Caco-2 (cell line): ENCODE data around the gene PARP12. TPM values are rescaled to one million over a fixed set of nuclear protein-coding genes. Genes with fewer than 3 reads are reported as not detected.

Experiments used
- BruUV-seq: library from RNA; stranded (reverse); fragments of 400-500 nt; replicated peaks from 2 replicates; lab custom pipeline; 2021; lab: Mats Ljungman, UMichigan
- CTCF ChIA-PET: fragments of 300-600 bp; sonication (Branson Sonifier 250); formaldehyde crosslinking; loops from one replicate; lab custom pipeline; 2022; ENCODE audit warnings: antibody characterized with exemption; lab: Charles Lee
- POLR2A ChIA-PET: fragments of 300-600 bp; sonication (Branson Sonifier 250); formaldehyde crosslinking; loops from one replicate; lab custom pipeline; 2022; ENCODE audit warnings: antibody characterized with exemption; lab: Charles Lee
- DNase-seq, 2 experiments: peaks; one replicate each; pipeline versions ENCODE4 v3.0.0 to v3.0.0-alpha.2; 2020 to 2022
- H3K27me3 ChIP-seq: replicated peaks from 2 replicates; pipeline ENCODE4 v1.6.0; 2011; ENCODE audit warnings: low read length; ENCODE audit not compliant: control insufficient read depth, insufficient read depth
- H3K36me3 ChIP-seq: 2 replicates; pipeline ENCODE4 v1.5.1; 2011; ENCODE audit warnings: low read length; ENCODE audit not compliant: control insufficient read depth, insufficient read depth
- H3K4me1 ChIP-seq: fragments of 250-450 bp; sonication (Bioruptor Pico); 2 replicates; pipeline ENCODE4 v1.5.1; 2020; ENCODE audit warnings: mild to moderate bottlenecking
- H3K4me3 ChIP-seq: 2 replicates; pipeline ENCODE4 v1.5.1; 2011; ENCODE audit warnings: low read depth, mild to moderate bottlenecking, control low read depth, low read length
- H3K9me3 ChIP-seq: fragments of 250-450 bp; sonication (Bioruptor Pico); 2 replicates; pipeline ENCODE4 v1.5.1; 2020; ENCODE audit warnings: mild to moderate bottlenecking, moderate library complexity
- H3K27ac Mint-ChIP-seq: one replicate; pipeline ENCODE4 v1.8.0; 2022; ENCODE audit warnings: mixed read lengths; ENCODE audit not compliant: unreplicated experiment
- H3K27me3 Mint-ChIP-seq: one replicate; pipeline ENCODE4 v1.8.0; 2022; ENCODE audit warnings: mixed read lengths; ENCODE audit not compliant: insufficient read depth, unreplicated experiment
- H3K36me3 Mint-ChIP-seq: one replicate; pipeline ENCODE4 v1.8.0; 2022; ENCODE audit warnings: mild to moderate bottlenecking, mixed read lengths; ENCODE audit not compliant: insufficient read depth, unreplicated experiment
- H3K4me1 Mint-ChIP-seq: one replicate; pipeline ENCODE4 v1.8.0; 2022; ENCODE audit warnings: low read depth, mixed read lengths; ENCODE audit not compliant: unreplicated experiment
- H3K4me3 Mint-ChIP-seq: one replicate; pipeline ENCODE4 v1.8.0; 2022; ENCODE audit warnings: mild to moderate bottlenecking, moderate library complexity, mixed read lengths; ENCODE audit not compliant: unreplicated experiment
- H3K9me3 Mint-ChIP-seq: one replicate; pipeline ENCODE4 v1.8.0; 2022; ENCODE audit warnings: mixed read lengths; ENCODE audit not compliant: unreplicated experiment
- CTCF ChIP-seq, 2 experiments: fragments of 200-600 bp in 1 of 2; IDR thresholded peaks; 1 replicate in 1 of 2; 2 replicates in 1 of 2; pipeline versions ENCODE4 v1.5.1 to v1.8.0; 2011 to 2022; ENCODE audit warnings: antibody characterized with exemption in 1 of 2, control low read depth in 1 of 2, inconsistent platforms in 1 of 2, low read depth in 1 of 2, low read length in 1 of 2, mild to moderate bottlenecking in 1 of 2, moderate library complexity in 1 of 2; ENCODE audit not compliant: insufficient read depth in 1 of 2, severe bottlenecking in 1 of 2, unreplicated experiment in 1 of 2
- intact Hi-C: fragments of 100-400 bp; cut with micrococcal nuclease; formaldehyde crosslinking; loops from one replicate; pipeline ENCODE4 v1.10.0; 2022; ENCODE audit not compliant: unreplicated experiment
- total RNA-seq: library from RNA; stranded (reverse); gene quantifications from 2 replicates; pipeline ENCODE4 v1.2.3, GENCODE V29; 2022

PARP12 gene
- total RNA-seq, 1 experiment from 2014 or later: 20.2 TPM

DNA sequence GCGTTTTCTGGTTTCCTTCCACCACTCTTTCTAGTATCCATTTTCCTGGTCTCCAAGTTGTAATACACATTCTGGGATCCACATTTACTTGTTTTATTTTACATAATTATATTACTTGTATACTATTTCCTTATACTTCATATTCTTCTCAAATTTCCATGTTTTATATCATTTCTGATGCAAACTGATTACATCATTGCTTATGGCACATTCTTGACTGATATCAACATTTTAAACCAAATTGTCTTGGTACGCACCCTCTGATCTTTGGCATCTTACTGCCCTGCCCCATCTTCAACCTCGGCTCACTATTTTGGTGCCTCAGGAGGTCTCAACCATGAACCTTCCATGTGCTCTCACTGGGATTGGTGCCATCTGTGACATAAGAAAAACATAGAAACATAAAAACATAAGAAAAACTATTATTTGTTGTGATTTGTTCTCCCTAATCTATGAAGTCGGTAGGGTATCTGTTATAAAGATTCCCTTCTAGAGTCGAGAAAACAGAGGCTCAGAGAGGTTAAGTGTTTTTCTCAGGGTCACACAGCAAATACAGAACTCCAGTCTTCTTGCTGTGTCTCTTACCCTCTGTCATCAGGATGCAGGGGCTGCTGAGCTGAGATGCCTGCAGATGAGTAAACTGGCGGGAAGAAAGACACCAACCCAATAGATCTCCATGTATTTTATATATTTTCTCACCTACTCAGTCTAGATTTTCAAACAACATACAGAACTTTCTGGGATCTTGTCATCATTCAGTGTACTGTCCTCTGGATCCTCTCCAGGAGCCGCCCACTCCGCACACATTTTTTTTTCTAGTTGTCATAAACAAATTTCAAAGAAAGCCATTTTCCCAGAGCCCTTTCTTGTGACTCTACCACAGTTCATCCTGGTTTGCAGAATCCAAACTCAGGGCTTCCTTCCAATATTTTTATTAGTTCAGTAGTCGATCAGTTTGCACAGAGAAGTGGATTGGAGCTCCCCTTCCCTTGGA is 79.5 kb downstream of the PARP12 start:
- CTCF ChIA-PET: no interaction called here
- POLR2A ChIA-PET: no interaction called here
- no peaks in the 10 kb centered on the region for H3K9me3 ChIP-seq
- Mint-ChIP-seq H3K27ac (no peak overlapping the region), H3K4me3 (no peak overlapping the region), H3K9me3 (no peaks in the 10 kb centered on the region), H3K4me1 (no peaks in the 10 kb centered on the region), H3K27me3 (peaks cover 21% of the 10 kb centered on the region), H3K36me3 (no peaks in the 10 kb centered on the region)
- no peak for DNase-seq
- BruUV-seq: no TSS peak
- no peaks in the 10 kb centered on the region for H3K36me3 ChIP-seq
- H3K4me3 ChIP-seq: no peak overlapping the region
- TF ChIP-seq CTCF (IDR thresholded peaks at IDR 0.05; ENCODE audit: insufficient read depth in 1 of 2, low read depth in 1 of 2, low read length in 1 of 2, severe bottlenecking in 1 of 2, unreplicated experiment in 1 of 2): no peak
- H3K4me1 ChIP-seq: no peaks in the 10 kb centered on the region
- no peaks in the 10 kb centered on the region for H3K27me3 ChIP-seq
- intact Hi-C loops: no loop called here

DNA sequence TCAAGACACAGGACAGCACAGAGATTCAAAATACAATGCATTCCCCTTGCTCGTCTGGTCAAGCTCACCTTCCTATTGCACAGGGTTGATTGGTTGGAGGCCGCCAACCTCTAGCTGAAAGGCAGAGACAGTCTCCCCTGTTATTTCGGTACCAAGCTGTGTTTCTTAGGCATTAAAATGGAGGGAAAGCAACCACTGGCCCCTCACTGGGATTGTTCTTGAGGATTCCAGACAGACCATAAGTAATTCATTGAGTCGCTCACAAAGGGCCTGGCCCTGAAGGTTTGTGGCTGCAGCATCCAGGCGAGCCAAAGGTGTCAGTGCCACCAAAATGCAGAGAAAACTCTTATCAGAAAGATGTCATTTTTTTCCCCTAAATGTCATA is 81.2 kb downstream of the PARP12 start:
- Mint-ChIP-seq H3K36me3 (no peaks in the 10 kb centered on the region), H3K4me3 (no peak overlapping the region), H3K4me1 (no peaks in the 10 kb centered on the region), H3K9me3 (no peaks in the 10 kb centered on the region), H3K27me3 (peaks cover 21% of the 10 kb centered on the region), H3K27ac (no peak overlapping the region)
- ChIA-PET CTCF (no interaction called here), POLR2A (no interaction called here)
- H3K27me3 ChIP-seq: no peaks in the 10 kb centered on the region
- no peak for TF ChIP-seq CTCF (IDR thresholded peaks at IDR 0.05; ENCODE audit: insufficient read depth in 1 of 2, low read depth in 1 of 2, low read length in 1 of 2, severe bottlenecking in 1 of 2, unreplicated experiment in 1 of 2)
- no peaks in the 10 kb centered on the region for H3K4me1 ChIP-seq
- DNase-seq: peak in 1 of 2 experiments; percentile 11
- intact Hi-C loops: no loop called here
- H3K36me3 ChIP-seq: no peaks in the 10 kb centered on the region
- BruUV-seq: no TSS peak
- no peaks in the 10 kb centered on the region for H3K9me3 ChIP-seq
- H3K4me3 ChIP-seq: no peak overlapping the region

DNA sequence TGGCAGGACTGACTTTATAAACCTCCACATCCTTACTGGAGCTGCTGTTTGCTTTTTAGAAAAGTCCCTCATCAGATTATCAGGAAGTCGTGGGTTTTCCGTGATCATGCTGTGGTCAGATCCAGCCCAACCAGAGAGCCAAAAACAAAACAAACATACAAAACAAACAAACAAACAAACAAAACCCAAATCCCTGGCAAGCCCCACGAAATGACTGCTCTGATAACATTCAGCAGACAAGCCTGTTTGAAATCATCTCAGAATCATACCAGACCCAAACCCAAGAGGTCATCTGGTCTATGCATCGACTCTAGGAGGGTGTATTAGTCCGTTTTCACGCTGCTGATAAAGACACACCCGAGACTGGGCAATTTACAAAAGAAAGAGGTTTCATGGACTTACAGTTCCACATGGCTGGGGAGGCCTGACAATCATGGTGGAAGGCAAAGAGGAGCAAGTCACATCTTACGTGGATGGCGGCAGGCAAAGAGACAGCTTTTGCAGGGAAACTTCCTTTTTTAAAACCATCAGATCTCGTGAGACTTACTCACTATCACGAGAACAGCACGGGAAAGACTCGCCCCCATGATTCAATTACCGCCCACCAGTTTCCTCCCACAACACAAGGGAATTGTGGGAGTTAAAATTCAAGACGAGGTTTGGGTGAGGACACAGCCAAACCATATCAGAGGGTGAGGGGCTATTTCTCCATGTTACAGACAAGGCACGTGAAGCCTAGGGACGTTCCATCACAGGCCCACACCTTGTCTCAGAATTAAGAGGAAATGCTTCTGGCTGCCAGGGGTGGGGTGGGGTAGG is 85.7 kb downstream of the PARP12 start:
- no peak for TF ChIP-seq CTCF (IDR thresholded peaks at IDR 0.05; ENCODE audit: insufficient read depth in 1 of 2, low read depth in 1 of 2, low read length in 1 of 2, severe bottlenecking in 1 of 2, unreplicated experiment in 1 of 2)
- POLR2A ChIA-PET: no interaction called here
- no peak overlapping the region for H3K4me3 ChIP-seq
- no peaks in the 10 kb centered on the region; the same call in 1 of the 2 replicates for H3K27me3 ChIP-seq
- intact Hi-C loops: no loop called here
- H3K36me3 ChIP-seq: no peaks in the 10 kb centered on the region
- no peaks in the 10 kb centered on the region for H3K9me3 Mint-ChIP-seq
- H3K4me1 Mint-ChIP-seq: no peaks in the 10 kb centered on the region
- peaks cover 5% of the 10 kb centered on the region for H3K27me3 Mint-ChIP-seq
- no peaks in the 10 kb centered on the region for H3K36me3 Mint-ChIP-seq
- H3K4me3 Mint-ChIP-seq: no peak overlapping the region
- CTCF ChIA-PET: no interaction called here
- H3K4me1 ChIP-seq: no peaks in the 10 kb centered on the region
- DNase-seq: no peak
- BruUV-seq: no TSS peak
- H3K9me3 ChIP-seq: no peaks in the 10 kb centered on the region
- no peak overlapping the region for H3K27ac Mint-ChIP-seq
